ENCODE measurements around the gene PROM2. TPM values are rescaled to one million over a fixed set of nuclear protein-coding genes. Genes with fewer than 3 reads are reported as not detected.

The PROM2 gene
- 10.8 and 41.6 TPM in 2 replicates for total RNA-seq

DNA sequence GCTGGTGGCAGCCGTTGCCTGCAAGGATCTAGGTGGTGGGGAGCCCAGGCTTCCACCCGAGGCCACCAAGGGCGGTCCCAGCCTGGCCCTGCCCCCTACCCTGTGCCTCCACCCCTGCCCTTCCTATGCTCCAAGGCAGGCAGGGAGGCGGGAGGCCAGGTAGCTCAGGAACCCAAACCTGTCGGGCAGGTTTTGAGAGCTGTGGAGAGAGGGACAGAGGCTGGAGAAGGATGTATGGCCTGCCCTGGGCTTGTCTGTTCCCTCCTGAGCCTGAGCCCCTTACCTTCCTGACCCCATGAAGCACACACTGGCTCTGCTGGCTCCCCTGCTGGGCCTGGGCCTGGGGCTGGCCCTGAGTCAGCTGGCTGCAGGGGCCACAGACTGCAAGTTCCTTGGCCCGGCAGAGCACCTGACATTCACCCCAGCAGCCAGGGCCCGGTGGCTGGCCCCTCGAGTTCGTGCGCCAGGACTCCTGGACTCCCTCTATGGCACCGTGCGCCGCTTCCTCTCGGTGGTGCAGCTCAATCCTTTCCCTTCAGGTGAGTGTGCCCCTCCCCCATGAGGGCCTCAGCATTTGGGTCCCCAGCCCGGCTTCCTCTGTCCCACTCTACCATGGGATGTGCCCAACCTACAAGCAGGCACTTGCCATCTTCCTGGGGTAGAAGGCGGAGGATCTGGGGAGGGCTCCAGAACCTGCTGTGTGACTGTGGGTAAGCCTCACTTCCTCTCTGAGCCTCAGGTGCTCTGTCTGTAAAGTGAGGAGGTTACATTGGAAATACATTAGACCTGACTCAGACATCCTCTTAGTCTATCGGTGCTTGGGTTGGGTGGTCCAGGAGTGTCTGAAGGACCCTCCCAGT lies at the start of gene PROM2:
Gene PROM2, plus strand, starts transcription at position 159 of the 860 bp plus-strand sequence. Its CDS starts 137 bp downstream, at position 296.
- H3K36me3 ChIP-seq (ENCODE audit: control insufficient read depth, insufficient read depth, low read length), result peaks cover 13% of the 10 kb centered on the region
- peak within 1 kb of the TSS; percentile 54 for H3K4me3 ChIP-seq (ENCODE audit: low read depth, low read length)
- H3K27me3 ChIP-seq (ENCODE audit: control insufficient read depth, insufficient read depth, low read length), result no peaks in the 10 kb centered on the region
- FAIRE-seq (no peak), DNase-seq (ENCODE audit: low read depth) (peak; percentile 83)
- TF ChIP-seq, protein P1, sequence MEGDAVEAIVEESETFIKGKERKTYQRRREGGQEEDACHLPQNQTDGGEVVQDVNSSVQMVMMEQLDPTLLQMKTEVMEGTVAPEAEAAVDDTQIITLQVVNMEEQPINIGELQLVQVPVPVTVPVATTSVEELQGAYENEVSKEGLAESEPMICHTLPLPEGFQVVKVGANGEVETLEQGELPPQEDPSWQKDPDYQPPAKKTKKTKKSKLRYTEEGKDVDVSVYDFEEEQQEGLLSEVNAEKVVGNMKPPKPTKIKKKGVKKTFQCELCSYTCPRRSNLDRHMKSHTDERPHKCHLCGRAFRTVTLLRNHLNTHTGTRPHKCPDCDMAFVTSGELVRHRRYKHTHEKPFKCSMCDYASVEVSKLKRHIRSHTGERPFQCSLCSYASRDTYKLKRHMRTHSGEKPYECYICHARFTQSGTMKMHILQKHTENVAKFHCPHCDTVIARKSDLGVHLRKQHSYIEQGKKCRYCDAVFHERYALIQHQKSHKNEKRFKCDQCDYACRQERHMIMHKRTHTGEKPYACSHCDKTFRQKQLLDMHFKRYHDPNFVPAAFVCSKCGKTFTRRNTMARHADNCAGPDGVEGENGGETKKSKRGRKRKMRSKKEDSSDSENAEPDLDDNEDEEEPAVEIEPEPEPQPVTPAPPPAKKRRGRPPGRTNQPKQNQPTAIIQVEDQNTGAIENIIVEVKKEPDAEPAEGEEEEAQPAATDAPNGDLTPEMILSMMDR (IDR thresholded peaks at IDR 0.05; ENCODE audit: insufficient read depth, low read length, severe bottlenecking), result no peak

- DNase-seq (ENCODE audit: low read depth) (no peak), FAIRE-seq (no peak)
- Histone ChIP-seq H3K36me3 (ENCODE audit: control insufficient read depth, insufficient read depth, low read length) (no peaks in the 10 kb centered on the region), H3K4me3 (ENCODE audit: low read depth, low read length) (no peak overlapping the region), H3K27me3 (ENCODE audit: control insufficient read depth, insufficient read depth, low read length) (no peaks in the 10 kb centered on the region)
- TF ChIP-seq, protein P1 (IDR thresholded peaks at IDR 0.05; ENCODE audit: insufficient read depth, low read length, severe bottlenecking), result no peak
Observed at GRCh38 chr2:95225658-95226057, 48.6 kb upstream of the PROM2 start.

- TF ChIP-seq, protein P1 (IDR thresholded peaks at IDR 0.05; ENCODE audit: insufficient read depth, low read length, severe bottlenecking), result peak; percentile 91
- DNase-seq (ENCODE audit: low read depth) (peak; percentile 74), FAIRE-seq (no peak)
- H3K4me3 ChIP-seq (ENCODE audit: low read depth, low read length), result no peak overlapping the region
- no peaks in the 10 kb centered on the region for H3K27me3 ChIP-seq (ENCODE audit: control insufficient read depth, insufficient read depth, low read length)
- no peaks in the 10 kb centered on the region for H3K36me3 ChIP-seq (ENCODE audit: control insufficient read depth, insufficient read depth, low read length)
Observed at GRCh38 chr2:95231723-95232122, 42.5 kb upstream of the PROM2 start.

- FAIRE-seq (no peak), DNase-seq (ENCODE audit: low read depth) (no peak)
- Histone ChIP-seq H3K4me3 (ENCODE audit: low read depth, low read length) (no peak overlapping the region), H3K27me3 (ENCODE audit: control insufficient read depth, insufficient read depth, low read length) (no peaks in the 10 kb centered on the region), H3K36me3 (ENCODE audit: control insufficient read depth, insufficient read depth, low read length) (no peaks in the 10 kb centered on the region)
- TF ChIP-seq, protein P1 (IDR thresholded peaks at IDR 0.05; ENCODE audit: insufficient read depth, low read length, severe bottlenecking), result no peak
Observed at GRCh38 chr2:95232232-95232631, 42.0 kb upstream of the PROM2 start.

GRCh38 chr2:95234286-95234785 lies 39.9 kb upstream of the PROM2 start:
- Histone ChIP-seq H3K27me3 (ENCODE audit: control insufficient read depth, insufficient read depth, low read length) (no peaks in the 10 kb centered on the region), H3K36me3 (ENCODE audit: control insufficient read depth, insufficient read depth, low read length) (no peaks in the 10 kb centered on the region), H3K4me3 (ENCODE audit: low read depth, low read length) (no peak overlapping the region)
- peak; percentile 83 for FAIRE-seq
- TF ChIP-seq, protein P1 (IDR thresholded peaks at IDR 0.05; ENCODE audit: insufficient read depth, low read length, severe bottlenecking), result no peak
- DNase-seq (ENCODE audit: low read depth), result no peak

All from bronchial epithelial cell (primary cell).